MCF 10A (cell line): ENCODE results near the gene PRKN. TPM values are rescaled to one million over a fixed set of nuclear protein-coding genes. Genes with fewer than 3 reads are reported as not detected.
A peak's percentile ranks its signal among the peaks of the same experiment; 100 is the strongest.

Source experiments
- BruUV-seq: library from RNA; stranded (reverse); fragments of 400-500 nt; replicated peaks from 2 replicates; lab custom pipeline; 2021; lab: Mats Ljungman, UMichigan
- CTCF ChIA-PET: fragments of 300-600 bp; sonication (Branson Sonifier 250); formaldehyde crosslinking; extraction: SDS; loops from one replicate; lab custom pipeline; 2021; ENCODE audit warnings: antibody characterized with exemption, inconsistent platforms; lab: Yijun Ruan, JAX
- POLR2A ChIA-PET: fragments of 300-600, 350-650 bp; sonication (Branson Sonifier 250); formaldehyde crosslinking; extraction: SDS; loops from one replicate; lab custom pipeline; 2020; ENCODE audit warnings: antibody characterized with exemption, inconsistent platforms; lab: Yijun Ruan, JAX
- DNase-seq: peaks from one replicate; pipeline ENCODE4 v3.0.0-alpha.2; 2018; ENCODE audit not compliant: unreplicated experiment
- H3K27ac Mint-ChIP-seq: one replicate; pipeline ENCODE4 v1.8.0; 2022; ENCODE audit warnings: mild to moderate bottlenecking, low read depth, mixed read lengths; ENCODE audit not compliant: unreplicated experiment
- H3K27me3 Mint-ChIP-seq: one replicate; pipeline ENCODE4 v1.8.0; 2022; ENCODE audit warnings: mixed read lengths; ENCODE audit not compliant: insufficient read depth, unreplicated experiment
- H3K36me3 Mint-ChIP-seq: one replicate; pipeline ENCODE4 v1.8.0; 2022; ENCODE audit warnings: mild to moderate bottlenecking, moderate library complexity, mixed read lengths; ENCODE audit not compliant: insufficient read depth, unreplicated experiment
- H3K4me1 Mint-ChIP-seq: one replicate; pipeline ENCODE4 v1.8.0; 2022; ENCODE audit warnings: mixed read lengths; ENCODE audit not compliant: insufficient read depth, unreplicated experiment
- H3K4me3 Mint-ChIP-seq: one replicate; pipeline ENCODE4 v1.8.0; 2022; ENCODE audit warnings: mild to moderate bottlenecking, moderate library complexity, mixed read lengths; ENCODE audit not compliant: unreplicated experiment
- H3K9me3 Mint-ChIP-seq: one replicate; pipeline ENCODE4 v1.8.0; 2022; ENCODE audit warnings: mixed read lengths; ENCODE audit not compliant: unreplicated experiment
- intact Hi-C: fragments of 100-400 bp; cut with micrococcal nuclease; formaldehyde crosslinking; loops from 2 replicates; pipeline ENCODE4 v1.14.1; 2022
- total RNA-seq: library from RNA; stranded (reverse); gene quantifications from 2 replicates; pipeline ENCODE4 v1.2.3, GENCODE V29; 2022
- TF ChIP-seq, protein P1 (sequence below): fragments of 200-600 bp; IDR thresholded peaks from one replicate; pipeline ENCODE4 v1.8.0; 2022; ENCODE audit warnings: antibody characterized with exemption, mild to moderate bottlenecking; ENCODE audit not compliant: unreplicated experiment

The PRKN gene
- total RNA-seq, 1 experiment from 2014 or later = 2.5 TPM

DNA sequence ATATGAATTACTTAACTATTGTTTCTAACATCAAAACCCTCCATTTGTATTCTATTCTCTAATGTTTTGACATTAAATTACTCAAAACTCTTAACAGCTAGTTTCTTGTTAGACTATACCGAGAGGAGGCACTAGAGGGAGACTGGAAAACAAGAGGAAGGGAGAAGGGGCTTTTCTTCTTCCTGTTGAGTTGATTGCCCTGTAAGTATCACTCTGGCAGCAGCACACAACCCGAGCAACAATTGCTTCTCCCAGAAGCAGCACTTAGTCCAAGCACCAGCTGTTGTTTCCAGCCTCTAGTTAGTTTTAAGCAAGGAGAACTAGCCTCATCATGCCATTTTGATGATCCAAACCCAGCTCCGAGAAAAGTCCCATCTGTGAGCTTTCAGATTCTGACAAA is 603.8 kb downstream of the PRKN start:
- H3K27me3 Mint-ChIP-seq = no peaks in the 10 kb centered on the region
- H3K4me3 Mint-ChIP-seq = no peak overlapping the region
- H3K36me3 Mint-ChIP-seq = no peaks in the 10 kb centered on the region
- peaks cover 15% of the 10 kb centered on the region for H3K4me1 Mint-ChIP-seq
- POLR2A ChIA-PET = no interaction called here
- peaks cover 7% of the 10 kb centered on the region for H3K9me3 Mint-ChIP-seq
- CTCF ChIA-PET = interaction anchor here (0.6 to 1.3 kb wide), 2 partner anchors 11 to 236 kb away, joined by 3 to 4 read pairs; no protein-coding TSS in a partner anchor
- no peak overlapping the region for H3K27ac Mint-ChIP-seq
- TF ChIP-seq, protein P1, sequence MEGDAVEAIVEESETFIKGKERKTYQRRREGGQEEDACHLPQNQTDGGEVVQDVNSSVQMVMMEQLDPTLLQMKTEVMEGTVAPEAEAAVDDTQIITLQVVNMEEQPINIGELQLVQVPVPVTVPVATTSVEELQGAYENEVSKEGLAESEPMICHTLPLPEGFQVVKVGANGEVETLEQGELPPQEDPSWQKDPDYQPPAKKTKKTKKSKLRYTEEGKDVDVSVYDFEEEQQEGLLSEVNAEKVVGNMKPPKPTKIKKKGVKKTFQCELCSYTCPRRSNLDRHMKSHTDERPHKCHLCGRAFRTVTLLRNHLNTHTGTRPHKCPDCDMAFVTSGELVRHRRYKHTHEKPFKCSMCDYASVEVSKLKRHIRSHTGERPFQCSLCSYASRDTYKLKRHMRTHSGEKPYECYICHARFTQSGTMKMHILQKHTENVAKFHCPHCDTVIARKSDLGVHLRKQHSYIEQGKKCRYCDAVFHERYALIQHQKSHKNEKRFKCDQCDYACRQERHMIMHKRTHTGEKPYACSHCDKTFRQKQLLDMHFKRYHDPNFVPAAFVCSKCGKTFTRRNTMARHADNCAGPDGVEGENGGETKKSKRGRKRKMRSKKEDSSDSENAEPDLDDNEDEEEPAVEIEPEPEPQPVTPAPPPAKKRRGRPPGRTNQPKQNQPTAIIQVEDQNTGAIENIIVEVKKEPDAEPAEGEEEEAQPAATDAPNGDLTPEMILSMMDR = peak; percentile 8
- no peak for DNase-seq
- no TSS peak for BruUV-seq
- intact Hi-C loops = no loop called here

DNA sequence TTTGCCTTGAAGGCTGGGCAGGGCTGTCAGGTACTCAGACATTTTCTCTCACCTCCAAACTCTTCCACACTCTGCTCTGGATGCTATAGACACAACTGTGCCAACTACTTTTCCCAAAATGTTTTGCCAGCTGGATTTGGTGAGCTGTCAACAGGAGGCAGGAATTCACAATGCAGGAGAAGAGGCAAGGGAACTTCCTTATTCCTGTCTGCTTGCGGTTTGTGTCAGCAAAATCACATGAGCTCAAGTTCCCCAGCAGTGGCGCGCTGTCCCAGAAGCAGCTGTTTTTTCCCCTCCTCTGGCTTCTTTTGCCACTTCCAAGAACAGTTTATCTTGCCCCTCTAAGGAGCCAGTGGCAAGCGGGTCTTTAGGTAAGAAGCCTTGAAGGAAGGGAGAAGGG is 608.2 kb downstream of the PRKN start:
- Mint-ChIP-seq H3K4me3 (no peak overlapping the region), H3K9me3 (no peaks in the 10 kb centered on the region), H3K27me3 (no peaks in the 10 kb centered on the region), H3K4me1 (peaks cover 11% of the 10 kb centered on the region), H3K27ac (no peak overlapping the region), H3K36me3 (no peaks in the 10 kb centered on the region)
- no peak for DNase-seq
- TF ChIP-seq, protein P1 = no peak
- intact Hi-C loops = no loop called here
- CTCF ChIA-PET = interaction anchor here (0.6 to 0.9 kb wide), 2 partner anchors 9 to 42 kb away, joined by 3 to 6 read pairs; no protein-coding TSS in a partner anchor
- POLR2A ChIA-PET = no interaction called here
- BruUV-seq = no TSS peak

DNA sequence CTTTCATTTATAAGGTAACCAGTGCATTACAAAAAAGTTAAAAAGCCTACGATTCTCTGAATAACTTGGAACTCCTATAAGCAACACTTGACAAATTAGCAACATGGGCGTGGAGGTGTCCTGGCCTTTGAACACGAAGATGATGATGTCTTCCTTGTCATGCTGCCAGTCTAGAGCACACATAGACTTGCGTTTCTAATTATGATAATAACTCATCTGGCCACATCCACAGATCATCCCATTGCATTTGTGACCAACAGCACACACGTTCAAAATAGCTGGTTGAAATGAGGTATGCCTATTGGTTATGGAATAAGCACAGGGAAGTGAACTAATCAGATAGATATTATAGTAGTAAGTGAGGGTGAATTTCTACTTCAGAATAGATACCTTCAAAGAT is 608.9 kb downstream of the PRKN start:
- no TSS peak for BruUV-seq
- no peaks in the 10 kb centered on the region for H3K27me3 Mint-ChIP-seq
- intact Hi-C loops = no loop called here
- TF ChIP-seq, protein P1 = no peak
- H3K36me3 Mint-ChIP-seq = no peaks in the 10 kb centered on the region
- no peak for DNase-seq
- no peak overlapping the region for H3K4me3 Mint-ChIP-seq
- H3K4me1 Mint-ChIP-seq = peaks cover 7% of the 10 kb centered on the region
- no peaks in the 10 kb centered on the region for H3K9me3 Mint-ChIP-seq
- ChIA-PET POLR2A (no interaction called here), CTCF (interaction anchor here (0.6 to 0.7 kb wide), 2 partner anchors 43 to 382 kb away, joined by 3 to 4 read pairs; no protein-coding TSS in a partner anchor)
- H3K27ac Mint-ChIP-seq = no peak overlapping the region

DNA sequence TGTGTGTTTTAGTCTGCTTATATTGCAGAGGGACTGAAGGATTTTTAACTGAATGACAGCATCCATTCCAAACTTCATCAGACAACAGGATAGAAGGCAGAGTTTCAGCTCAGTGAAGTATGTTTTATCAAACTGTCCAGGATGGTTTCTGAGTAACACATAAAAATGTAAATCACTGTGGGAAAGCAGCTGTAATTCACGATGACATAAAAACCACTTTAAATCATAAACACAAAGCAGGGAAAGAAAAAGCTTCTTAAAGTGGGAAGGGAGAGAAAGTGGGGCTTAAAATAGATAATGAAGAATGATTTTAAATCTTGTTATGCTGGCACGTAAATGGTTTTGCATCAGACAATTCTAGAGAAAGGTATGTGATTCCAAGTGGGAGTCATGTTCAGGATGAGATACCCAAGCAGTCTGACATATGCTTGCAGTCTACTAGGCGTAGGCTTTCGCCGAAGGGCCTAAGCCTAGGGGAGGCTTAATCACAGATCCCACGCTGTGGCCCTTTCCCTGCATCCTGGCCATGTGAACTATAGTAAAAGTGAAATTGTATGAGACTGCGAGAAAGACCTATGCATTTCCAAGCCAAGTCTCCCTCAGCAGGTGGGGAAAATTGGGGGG is 610.6 kb downstream of the PRKN start:
- no peak overlapping the region for H3K27ac Mint-ChIP-seq
- CTCF ChIA-PET = interaction anchor here (1.0 kb wide), 1 partner anchor 8 kb away, joined by 3 read pairs; no protein-coding TSS in a partner anchor

More for the DNA sequence above, 610.6 kb downstream of the PRKN start:
- Mint-ChIP-seq H3K36me3 (no peaks in the 10 kb centered on the region), H3K9me3 (no peaks in the 10 kb centered on the region), H3K4me3 (no peak overlapping the region), H3K27me3 (no peaks in the 10 kb centered on the region), H3K4me1 (peaks cover 7% of the 10 kb centered on the region)
- TF ChIP-seq, protein P1 = no peak
- intact Hi-C loops = no loop called here
- no TSS peak for BruUV-seq
- POLR2A ChIA-PET = no interaction called here
- DNase-seq = no peak
